ENCODE data around the gene PARPBP. TPM values are rescaled to one million over a fixed set of nuclear protein-coding genes. Genes with fewer than 3 reads are reported as not detected.

Gene PARPBP
- total and polyA plus RNA-seq, 2 of the 13 experiments (the other 11 are each of a cell fraction or from before 2014, with no cell fraction given) = 6.7 to 28.4 TPM

- TF ChIP-seq BCLAF1 (IDR thresholded peaks at IDR 0.05) = no peak
- TF ChIP-seq HNRNPK (IDR thresholded peaks at IDR 0.05; ENCODE audit: low read depth, low read length, poor library complexity, severe bottlenecking) = no peak
- TF ChIP-seq ZNF33A (CRISPR knock-in tag; IDR thresholded peaks at IDR 0.05; ENCODE audit: borderline replicate concordance) = no peak
- TF ChIP-seq HOMEZ (CRISPR knock-in tag; IDR thresholded peaks at IDR 0.05; ENCODE audit: low read depth) = no peak; the same call in 1 of the 2 replicates
- TF ChIP-seq ZNF704 (CRISPR knock-in tag; IDR thresholded peaks at IDR 0.05; ENCODE audit: borderline replicate concordance) = no peak
- TF ChIP-seq ZBTB37 (CRISPR knock-in tag; IDR thresholded peaks at IDR 0.05) = no peak
- TF ChIP-seq ZEB1 (IDR thresholded peaks at IDR 0.05; ENCODE audit: insufficient replicate concordance, low read depth) = no peak
- TF ChIP-seq PHF8 (CRISPR knock-in tag; IDR thresholded peaks at IDR 0.05) = peak; percentile 88
- peak; percentile 88 for TF ChIP-seq ATF7-NPFF (CRISPR knock-in tag; IDR thresholded peaks at IDR 0.05; ENCODE audit: low read depth)
- peak; percentile 77; the same call in 1 of the 2 replicates for TF ChIP-seq ZNF607 (CRISPR knock-in tag; IDR thresholded peaks at IDR 0.05; ENCODE audit: borderline replicate concordance)
- no peak for TF ChIP-seq ZNF296 (CRISPR knock-in tag; conservative IDR thresholded peaks at IDR 0.05)
- 0 out of 2 replicates have a peak, but pooled peaks have one; percentile 74 for TF ChIP-seq TERF1 (CRISPR knock-in tag; IDR thresholded peaks at IDR 0.05)
- no peak for TF ChIP-seq ATF2 (CRISPR knock-in tag; IDR thresholded peaks at IDR 0.05)
- no peak for TF ChIP-seq SYNCRIP (IDR thresholded peaks at IDR 0.05; ENCODE audit: insufficient read depth, low read depth, low read length)
- TF ChIP-seq SMARCC2 (IDR thresholded peaks at IDR 0.05) = no peak
- no peak for TF ChIP-seq ZFP62 (CRISPR knock-in tag; IDR thresholded peaks at IDR 0.05)
- TF ChIP-seq CBX1 (IDR thresholded peaks at IDR 0.05; ENCODE audit: low read depth) = peak; percentile 51
- no peak for TF ChIP-seq ZNF207 (IDR thresholded peaks at IDR 0.05; ENCODE audit: borderline replicate concordance)
- no peak for TF ChIP-seq NBN (conservative IDR thresholded peaks at IDR 0.05)
Measured at GRCh38 chr12:102119674-102120563, at the start of gene PARPBP, which contains the start of gene NUP37 (continued).
